OCI-LY7 (cell line): ENCODE data around the gene RIT2. TPM values are rescaled to one million over a fixed set of nuclear protein-coding genes. Genes with fewer than 3 reads are reported as not detected.

Experiments used
- BruUV-seq: library from RNA; stranded (reverse); fragments of 400-500 nt; replicated peaks from 2 replicates; lab custom pipeline; 2021; lab: Mats Ljungman, UMichigan
- CTCF ChIA-PET: fragments of 300-600 bp; sonication (Branson Sonifier 250); formaldehyde crosslinking; loops from one replicate; lab custom pipeline; 2022; ENCODE audit warnings: antibody characterized with exemption; ENCODE audit not compliant: unreplicated experiment; lab: Charles Lee
- POLR2A ChIA-PET: fragments of 300-600 bp; sonication (Branson Sonifier 250); formaldehyde crosslinking; loops from one replicate; lab custom pipeline; 2022; ENCODE audit warnings: antibody characterized with exemption; lab: Charles Lee
- DNase-seq: peaks from one replicate; pipeline ENCODE4 v3.0.0-alpha.2; 2015; ENCODE audit warnings: low spot score
- H2AFZ ChIP-seq: fragments of 200-600 bp; sonication (generic), shearing (Covaris generic); 2 replicates; pipeline ENCODE4 v1.6.1; 2014; ENCODE audit warnings: mild to moderate bottlenecking, antibody characterized with exemption, low read length, moderate library complexity
- H3K27ac ChIP-seq: fragments of 200-600 bp; sonication (generic); 2 replicates; pipeline ENCODE4 v1.5.1; 2014; ENCODE audit warnings: mixed run types, low read depth, mild to moderate bottlenecking, moderate library complexity, low read length, inconsistent platforms; ENCODE audit not compliant: poor library complexity, severe bottlenecking
- H3K36me3 ChIP-seq: fragments of 200-600 bp; sonication (generic); 2 replicates; pipeline ENCODE4 v1.6.1; 2014; ENCODE audit warnings: mild to moderate bottlenecking, antibody characterized with exemption, low read length, moderate library complexity, mixed read lengths; ENCODE audit not compliant: insufficient read depth
- H3K4me1 ChIP-seq: fragments of 200-600 bp; sonication (generic); 2 replicates; pipeline ENCODE4 v1.5.1; 2014; ENCODE audit warnings: mild to moderate bottlenecking, low read length; ENCODE audit not compliant: insufficient read depth, poor library complexity, severe bottlenecking
- H3K4me2 ChIP-seq: fragments of 200-600 bp; sonication (generic); 2 replicates; pipeline ENCODE4 v1.6.1; 2014; ENCODE audit warnings: mild to moderate bottlenecking, low read length
- H3K4me3 ChIP-seq: fragments of 200-600 bp; sonication (generic); 2 replicates; pipeline ENCODE4 v1.5.1; 2014; ENCODE audit warnings: mild to moderate bottlenecking, low read depth, low read length; ENCODE audit not compliant: poor library complexity, severe bottlenecking
- H3K79me2 ChIP-seq: fragments of 200-600 bp; sonication (generic); 2 replicates; pipeline ENCODE4 v1.6.1; 2016; ENCODE audit warnings: low read depth, mild to moderate bottlenecking, low read length, moderate library complexity, mixed read lengths; ENCODE audit not compliant: insufficient read depth
- H3K9me2 ChIP-seq: fragments of 200-600 bp; sonication (generic); 2 replicates; pipeline ENCODE4 v1.6.1; 2016; ENCODE audit warnings: mild to moderate bottlenecking, low read length, mixed read lengths; ENCODE audit not compliant: insufficient read depth
- H3K9me3 ChIP-seq: fragments of 200-600 bp; sonication (generic); 2 replicates; pipeline ENCODE4 v1.6.1; 2014; ENCODE audit warnings: mild to moderate bottlenecking, mixed run types, low read length, mixed read lengths
- H4K20me1 ChIP-seq: fragments of 200-600 bp; sonication (generic); 2 replicates; pipeline ENCODE4 v1.6.1; 2014; ENCODE audit warnings: mild to moderate bottlenecking, antibody characterized with exemption, low read length, moderate library complexity, mixed read lengths; ENCODE audit not compliant: insufficient read depth
- CTCF ChIP-seq: fragments of 200-600 bp; sonication (generic); conservative IDR thresholded peaks from 2 replicates; pipeline ENCODE4 v1.5.1; 2014; ENCODE audit warnings: mild to moderate bottlenecking, antibody characterized with exemption, low read length, moderate library complexity, mixed read lengths
- EZH2phosphoT487 ChIP-seq: fragments of 200-600 bp; sonication (generic); IDR thresholded peaks from 2 replicates; pipeline ENCODE4 v1.6.1; 2018; ENCODE audit warnings: low read depth, borderline replicate concordance, mild to moderate bottlenecking, mixed run types, antibody characterized with exemption, low read length, moderate library complexity, mixed read lengths
- intact Hi-C: fragments of 100-400 bp; cut with micrococcal nuclease; formaldehyde crosslinking; loops from one replicate; pipeline ENCODE4 v1.10.0; 2022; ENCODE audit not compliant: unreplicated experiment
- total RNA-seq, 2 experiments: library from RNA; depleted of rRNA in 1 of 2; stranded (reverse); fragments of >200 nt in 1 of 2; shearing (Covaris generic) in 1 of 2; gene quantifications; 2 replicates each; pipeline ENCODE4 v1.2.3, GENCODE V29; 2014 to 2022

Gene RIT2
- total RNA-seq, 2 experiments from 2014 or later, result not detected

DNA sequence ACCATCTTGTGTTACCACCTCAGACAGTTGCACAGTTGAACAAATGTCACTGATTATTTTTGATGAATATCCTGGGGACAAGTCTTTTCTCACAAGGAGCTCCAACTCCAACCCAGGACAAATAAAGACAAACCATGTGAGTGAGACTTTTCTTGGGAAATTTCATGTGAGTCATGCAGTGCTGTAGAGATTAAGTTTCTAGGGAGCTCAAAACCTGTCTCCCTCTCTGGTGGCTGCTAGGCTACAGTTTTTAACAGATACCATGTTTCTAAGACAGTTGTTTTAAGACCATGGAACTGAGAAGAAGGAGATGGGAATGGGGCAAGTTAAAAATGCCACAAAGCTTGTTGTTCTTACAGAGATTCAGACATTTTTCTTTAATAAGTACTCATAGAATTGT is 255.5 kb downstream of the RIT2 start:
- Histone ChIP-seq H3K4me1 (no peaks in the 10 kb centered on the region), H3K27ac (no peak overlapping the region), H3K79me2 (no peaks in the 10 kb centered on the region), H3K4me3 (no peak overlapping the region), H3K4me2 (no peak overlapping the region), H3K9me3 (no peaks in the 10 kb centered on the region), H3K36me3 (no peaks in the 10 kb centered on the region), H4K20me1 (no peaks in the 10 kb centered on the region), H3K9me2 (no peaks in the 10 kb centered on the region), H2AFZ (no peak overlapping the region)
- BruUV-seq, result no TSS peak
- no peak for DNase-seq
- intact Hi-C loops, result no loop called here
- CTCF ChIA-PET, result no interaction called here
- TF ChIP-seq EZH2phosphoT487 (no peak), CTCF (no peak)
- POLR2A ChIA-PET, result no interaction called here

- Histone ChIP-seq H4K20me1 (no peaks in the 10 kb centered on the region), H3K9me2 (no peaks in the 10 kb centered on the region), H3K4me2 (no peak overlapping the region), H3K79me2 (no peaks in the 10 kb centered on the region), H3K9me3 (no peaks in the 10 kb centered on the region), H3K4me3 (no peak overlapping the region), H2AFZ (no peak overlapping the region), H3K4me1 (no peaks in the 10 kb centered on the region), H3K27ac (no peak overlapping the region), H3K36me3 (no peaks in the 10 kb centered on the region)
- ChIA-PET POLR2A (no interaction called here), CTCF (no interaction called here)
- intact Hi-C loops, result no loop called here
- no TSS peak for BruUV-seq
- no peak for DNase-seq
- TF ChIP-seq CTCF (no peak), EZH2phosphoT487 (no peak)
Measured at GRCh38 chr18:42854558-42854957, 260.9 kb downstream of the RIT2 start.

GRCh38 chr18:42850174-42851083 is 265.1 kb downstream of the RIT2 start:
- BruUV-seq, result no TSS peak
- intact Hi-C loops, result no loop called here
- no peaks in the 10 kb centered on the region for H3K79me2 ChIP-seq
- H3K36me3 ChIP-seq, result no peaks in the 10 kb centered on the region
- no peaks in the 10 kb centered on the region for H3K9me3 ChIP-seq
- TF ChIP-seq CTCF (no peak), EZH2phosphoT487 (no peak)
- CTCF ChIA-PET, result no interaction called here
- POLR2A ChIA-PET, result no interaction called here
- no peak for DNase-seq
- H3K27ac ChIP-seq, result no peak overlapping the region
- no peak overlapping the region for H2AFZ ChIP-seq
- H3K4me1 ChIP-seq, result no peaks in the 10 kb centered on the region
- H3K4me2 ChIP-seq, result no peak overlapping the region
- no peaks in the 10 kb centered on the region for H4K20me1 ChIP-seq
- no peak overlapping the region for H3K4me3 ChIP-seq
- H3K9me2 ChIP-seq, result no peaks in the 10 kb centered on the region
